GM12878 (cell line): ENCODE data around the gene EAF1. TPM values are rescaled to one million over a fixed set of nuclear protein-coding genes. Genes with fewer than 3 reads are reported as not detected.

ENCODE experiments used
- ATAC-seq: fragments of 200-7000 bp; cut with Tn5 transposase; 3 replicates; pipeline ENCODE4 v1.9.1; 2020; ENCODE audit warnings: mild to moderate bottlenecking, moderate library complexity
- BruUV-seq: library from RNA; stranded (reverse); fragments of 400-500 nt; replicated peaks from 2 replicates; lab custom pipeline; 2021; lab: Mats Ljungman, UMichigan
- CTCF ChIA-PET: fragments of 300-600 bp; sonication (Branson Sonifier 250); formaldehyde crosslinking; extraction: SDS; loops from one replicate; lab custom pipeline; 2021; ENCODE audit warnings: inconsistent platforms; lab: Yijun Ruan, JAX
- POLR2A ChIA-PET: fragments of 350-600 bp; formaldehyde crosslinking; extraction: SDS; loops from one replicate; lab custom pipeline; 2021; ENCODE audit warnings: inconsistent platforms; lab: Charles Lee
- RAD21 ChIA-PET: fragments of 300-600 bp; sonication (Branson Sonifier 250); formaldehyde crosslinking; loops from one replicate; lab custom pipeline; 2023; ENCODE audit warnings: antibody characterized with exemption; ENCODE audit not compliant: unreplicated experiment; lab: Charles Lee
- SMC1A ChIA-PET: fragments of 300-600 bp; sonication (Branson Sonifier 250); formaldehyde crosslinking; loops from one replicate; lab custom pipeline; 2023; ENCODE audit not compliant: unreplicated experiment, uncharacterized antibody; lab: Charles Lee
- DNase-seq: peaks from one replicate; pipeline ENCODE4 v3.0.0-alpha.2; 2011; ENCODE audit warnings: low read depth, low spot score
- FAIRE-seq: peaks from 3 replicates; lab custom pipeline; 2011; peaks lifted over from hg19 to GRCh38; lab: Jason Lieb, UNC
- H2AFZ ChIP-seq: 2 replicates; pipeline ENCODE4 v1.6.0; 2011; ENCODE audit warnings: low read depth, low read length, control low read depth; ENCODE audit not compliant: control insufficient read depth
- H3K27ac ChIP-seq: 2 replicates; pipeline ENCODE4 v1.5.1; 2011; ENCODE audit warnings: control low read depth; ENCODE audit not compliant: control insufficient read depth, insufficient read depth
- H3K27me3 ChIP-seq, 2 experiments: replicated peaks in 1 of 2; 2 replicates each; pipeline versions ENCODE4 v1.6.0 to v1.6.1; 2011; ENCODE audit warnings: low read length in 1 of 2; ENCODE audit not compliant: control insufficient read depth in 2 of 2, insufficient read depth in 2 of 2
- H3K36me3 ChIP-seq, 2 experiments: 2 replicates each; pipeline ENCODE4 v1.5.1; 2011; ENCODE audit warnings: low read length in 1 of 2; ENCODE audit not compliant: control insufficient read depth in 2 of 2, insufficient read depth in 2 of 2
- H3K4me1 ChIP-seq: 2 replicates; pipeline ENCODE4 v1.6.1; 2011; ENCODE audit warnings: mild to moderate bottlenecking, low read length, moderate library complexity, mixed read lengths; ENCODE audit not compliant: control insufficient read depth, insufficient read depth
- H3K4me2 ChIP-seq: 2 replicates; pipeline ENCODE4 v1.6.0; 2011; ENCODE audit warnings: control low read depth; ENCODE audit not compliant: control insufficient read depth, insufficient read depth
- H3K4me3 ChIP-seq: fragments of 200-600 bp; sonication (generic); 2 replicates; pipeline ENCODE4 v1.5.1; 2016
- H3K79me2 ChIP-seq: 2 replicates; pipeline ENCODE4 v1.6.0; 2011; ENCODE audit warnings: low read length; ENCODE audit not compliant: control insufficient read depth, insufficient read depth
- H3K9ac ChIP-seq: 2 replicates; pipeline ENCODE4 v1.8.0; 2011; ENCODE audit warnings: low read length, control low read depth, mixed read lengths; ENCODE audit not compliant: control insufficient read depth, insufficient read depth
- H3K9me3 ChIP-seq: replicated peaks from 3 replicates; pipeline ENCODE4 v1.5.1; 2011; ENCODE audit warnings: mild to moderate bottlenecking, low read length; ENCODE audit not compliant: control insufficient read depth, insufficient read depth
- H4K20me1 ChIP-seq: 2 replicates; pipeline ENCODE4 v1.6.0; 2011; ENCODE audit not compliant: control insufficient read depth, insufficient read depth
- ASH2L ChIP-seq: fragments of 300-600, 200-600 bp; sonication (generic); IDR thresholded peaks from 2 replicates; pipeline ENCODE4 v1.6.1; 2017; ENCODE audit warnings: low read depth, mild to moderate bottlenecking, borderline replicate concordance
- BMI1 ChIP-seq: fragments of 450-650 bp; IDR thresholded peaks from 2 replicates; pipeline ENCODE4 v1.6.1; 2016; ENCODE audit warnings: mild to moderate bottlenecking, moderate library complexity, borderline replicate concordance
- CBFB ChIP-seq: IDR thresholded peaks from 2 replicates; pipeline ENCODE4 v1.6.1; 2016; ENCODE audit warnings: antibody characterized with exemption, low read depth
- CBX3 ChIP-seq: fragments of 200-600 bp; sonication (generic); IDR thresholded peaks from 2 replicates; pipeline ENCODE4 v1.6.1; 2016; ENCODE audit warnings: low read depth, borderline replicate concordance
- CBX5 ChIP-seq: sonication (generic); IDR thresholded peaks from 2 replicates; pipeline ENCODE4 v1.6.1; 2016; ENCODE audit warnings: low read depth, moderate library complexity, mild to moderate bottlenecking, inconsistent platforms
- CREB1 ChIP-seq: IDR thresholded peaks from 2 replicates; pipeline ENCODE4 v1.6.1; 2012; ENCODE audit warnings: low read depth, mild to moderate bottlenecking, inconsistent platforms
- FOXK2 ChIP-seq: fragments of 450-650 bp; IDR thresholded peaks from 2 replicates; pipeline ENCODE4 v1.6.1; 2017; ENCODE audit warnings: mild to moderate bottlenecking, moderate library complexity
- IKZF1 ChIP-seq: fragments of 450-650 bp; conservative IDR thresholded peaks from 2 replicates; pipeline ENCODE4 v1.6.1; 2017; ENCODE audit warnings: antibody characterized with exemption, mild to moderate bottlenecking
- NFXL1 ChIP-seq: fragments of 450-650 bp; IDR thresholded peaks from 2 replicates; pipeline ENCODE4 v1.6.1; 2017; ENCODE audit warnings: antibody characterized with exemption, mild to moderate bottlenecking, borderline replicate concordance
- PAX5 ChIP-seq: IDR thresholded peaks from 2 replicates; pipeline ENCODE4 v1.6.1; 2011; ENCODE audit warnings: low read depth, low read length, borderline replicate concordance
- POLR2A ChIP-seq: IDR thresholded peaks from 2 replicates; pipeline ENCODE4 v1.6.1; 2011; ENCODE audit warnings: low read depth, mild to moderate bottlenecking, low read length
- RUNX3 ChIP-seq: IDR thresholded peaks from 2 replicates; pipeline ENCODE4 v1.6.1; 2012; ENCODE audit warnings: low read length, inconsistent platforms
- SMAD5 ChIP-seq: IDR thresholded peaks from 2 replicates; pipeline ENCODE4 v1.6.1; 2016; ENCODE audit warnings: antibody characterized with exemption, low read depth
- SMC3 ChIP-seq: IDR thresholded peaks from 2 replicates; pipeline ENCODE4 v1.6.1; 2011; ENCODE audit warnings: low read length, improper control_type of control experiment, borderline replicate concordance
- SREBF1 ChIP-seq: IDR thresholded peaks from 2 replicates; pipeline ENCODE4 v1.6.1; 2012; ENCODE audit warnings: mild to moderate bottlenecking, low read length
- WRNIP1 ChIP-seq: IDR thresholded peaks from 2 replicates; pipeline ENCODE4 v1.6.1; 2011; ENCODE audit warnings: low read depth, low read length, improper control_type of control experiment, borderline replicate concordance
- ZNF24 ChIP-seq: fragments of 450-650 bp; IDR thresholded peaks from 2 replicates; pipeline ENCODE4 v1.6.1; 2017; ENCODE audit warnings: antibody characterized with exemption, mild to moderate bottlenecking
- WGBS: methylation state at CpG from one replicate; pipeline ENCODE4 v1.1.6; 2016; ENCODE audit warnings: low lambda C conversion rate; ENCODE audit not compliant: insufficient replicate concordance, insufficient coverage; ENCODE audit errors: missing lambda C conversion rate; 5-methylcytosine and 5-hydroxymethylcytosine counted together
- in situ Hi-C: fragments of 300-500 bp; cut with MboI; formaldehyde crosslinking; loops from 9 replicates; pipeline ENCODE4 v1.14.3; 2018; ENCODE audit warnings: mixed read lengths
- intact Hi-C: fragments of 100-400 bp; cut with micrococcal nuclease; formaldehyde crosslinking; loops from one replicate; pipeline ENCODE4 v1.14.2; 2022; ENCODE audit not compliant: unreplicated experiment
- polyA plus RNA-seq, 11 experiments: library from polyadenylated mRNA; depleted of rRNA in 4 of 11; unstranded in 6 of 11; stranded (reverse) in 5 of 11; fragments of >200 nt; fragmentation: Nextera tagmentation in 4 of 11; fragmentation: Illumina TruSeq in 1 of 11; extraction: Ambion mirVana in 4 of 11; extraction: Trizol in 1 of 11; gene quantifications; 1 replicate in 1 of 11; 2 replicates in 10 of 11; pipeline versions ENCODE4 v1.2.1 to v1.2.3, GENCODE V29; 2011 to 2016; ENCODE audit warnings: inconsistent platforms in 2 of 11, missing spikeins in 2 of 11, low read depth in 1 of 11
- total RNA-seq, 4 experiments: library from RNA; depleted of rRNA in 3 of 4; stranded (reverse); fragments of >200 nt in 3 of 4; fragmentation: Illumina TruSeq in 1 of 4; extraction: Trizol in 1 of 4; gene quantifications; 2 replicates each; pipeline versions ENCODE4 v1.2.1 to v1.2.3, GENCODE V29; 2013 to 2021
- TF ChIP-seq, protein P1 (sequence below): fragments of 450-650 bp; IDR thresholded peaks from 2 replicates; pipeline ENCODE4 v1.6.1; 2017; ENCODE audit warnings: mild to moderate bottlenecking, moderate library complexity

EAF1 gene
- total and polyA plus RNA-seq, 10 of the 15 experiments (the other 5 are each of a cell fraction or from before 2014, with no cell fraction given), result 6.8 to 21.6 (median 15.6) TPM

DNA sequence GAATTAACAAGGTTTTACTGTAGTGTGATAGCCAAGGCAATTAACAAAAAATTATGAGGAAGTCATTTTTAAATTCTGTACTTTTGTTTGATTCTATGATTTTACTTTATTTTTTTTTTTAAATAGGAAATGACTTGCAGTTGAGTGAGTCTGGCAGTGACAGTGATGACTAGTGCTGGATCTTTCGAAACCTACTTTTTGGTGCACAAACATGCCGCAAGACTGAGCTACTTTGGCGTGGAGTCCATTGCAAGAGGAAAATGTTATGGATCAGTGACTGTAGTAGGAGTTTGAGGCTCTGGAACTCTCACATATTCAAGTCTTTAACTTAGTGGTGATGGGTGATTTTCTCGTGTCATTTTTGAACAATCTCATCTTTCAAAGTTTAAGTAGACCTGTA lies 11.6 kb downstream of the EAF1 start:
- no peaks in the 10 kb centered on the region; the same call in 1 of the 2 replicates for H4K20me1 ChIP-seq
- no peak overlapping the region for H3K4me3 ChIP-seq
- H3K27me3 ChIP-seq, result no peaks in the 10 kb centered on the region
- H3K4me2 ChIP-seq, result no peak overlapping the region
- FAIRE-seq, result no peak
- H3K9ac ChIP-seq, result no peak overlapping the region
- BruUV-seq, result no TSS peak
- no peak overlapping the region for H3K27ac ChIP-seq
- intact Hi-C loops, result no loop called here
- WGBS, result 98% methylated on average over 4 of the region's 4 CpGs
- H3K36me3 ChIP-seq, result peaks cover 13 to 43% of the 10 kb centered on the region in 2 experiments
- no peak overlapping the region for H2AFZ ChIP-seq
- ChIA-PET RAD21 (no interaction called here), SMC1A (interaction anchor here (2.0 kb wide), 1 partner anchor 8 kb away, joined by 8 read pairs; no protein-coding TSS in a partner anchor), CTCF (interaction anchor here (0.6 kb wide), 1 partner anchor 40 kb away, joined by 3 read pairs; no protein-coding TSS in a partner anchor), POLR2A (no interaction called here)
- in situ Hi-C loops, result no loop called here
- no peaks in the 10 kb centered on the region for H3K4me1 ChIP-seq
- ATAC-seq, result no peak
- H3K9me3 ChIP-seq, result no peaks in the 10 kb centered on the region
- no peaks in the 10 kb centered on the region for H3K79me2 ChIP-seq
- no peak for TF ChIP-seq SMAD5
- no peak for TF ChIP-seq CREB1
- no peak for TF ChIP-seq CBX5
- no peak for TF ChIP-seq CBFB
- TF ChIP-seq POLR2A, result no peak
- TF ChIP-seq IKZF1, result no peak
- DNase-seq, result no peak

DNA sequence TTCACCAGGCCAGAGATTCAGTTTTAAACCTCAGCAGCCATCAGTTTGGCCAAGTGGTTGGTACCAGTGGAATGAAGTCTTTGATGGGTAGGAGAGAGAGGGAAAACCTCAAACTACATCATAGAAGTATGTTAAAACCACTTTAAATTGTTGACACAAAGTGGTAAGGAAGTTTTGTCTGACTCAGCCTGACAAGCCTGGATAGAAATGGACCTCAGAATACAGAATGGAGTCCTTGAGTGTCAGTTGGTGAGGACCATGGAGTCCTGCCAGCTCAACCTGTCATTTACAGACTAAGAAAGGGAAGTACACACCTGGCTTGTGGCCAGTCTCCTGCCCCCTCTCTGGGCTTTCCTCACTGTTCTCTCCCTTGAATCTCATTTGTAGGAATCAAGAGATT lies 12.1 kb downstream of the EAF1 start:
- H3K36me3 ChIP-seq, result peaks cover 10 to 40% of the 10 kb centered on the region in 2 experiments
- FAIRE-seq, result no peak
- POLR2A ChIA-PET, result no interaction called here
- TF ChIP-seq PAX5 (no peak), CBFB (no peak), ZNF24 (no peak), WRNIP1 (no peak), ASH2L (no peak), RUNX3 (no peak), FOXK2 (no peak), NFXL1 (no peak), CBX3 (no peak), BMI1 (no peak), SREBF1 (no peak), SMC3 (no peak)
- TF ChIP-seq, protein P1, sequence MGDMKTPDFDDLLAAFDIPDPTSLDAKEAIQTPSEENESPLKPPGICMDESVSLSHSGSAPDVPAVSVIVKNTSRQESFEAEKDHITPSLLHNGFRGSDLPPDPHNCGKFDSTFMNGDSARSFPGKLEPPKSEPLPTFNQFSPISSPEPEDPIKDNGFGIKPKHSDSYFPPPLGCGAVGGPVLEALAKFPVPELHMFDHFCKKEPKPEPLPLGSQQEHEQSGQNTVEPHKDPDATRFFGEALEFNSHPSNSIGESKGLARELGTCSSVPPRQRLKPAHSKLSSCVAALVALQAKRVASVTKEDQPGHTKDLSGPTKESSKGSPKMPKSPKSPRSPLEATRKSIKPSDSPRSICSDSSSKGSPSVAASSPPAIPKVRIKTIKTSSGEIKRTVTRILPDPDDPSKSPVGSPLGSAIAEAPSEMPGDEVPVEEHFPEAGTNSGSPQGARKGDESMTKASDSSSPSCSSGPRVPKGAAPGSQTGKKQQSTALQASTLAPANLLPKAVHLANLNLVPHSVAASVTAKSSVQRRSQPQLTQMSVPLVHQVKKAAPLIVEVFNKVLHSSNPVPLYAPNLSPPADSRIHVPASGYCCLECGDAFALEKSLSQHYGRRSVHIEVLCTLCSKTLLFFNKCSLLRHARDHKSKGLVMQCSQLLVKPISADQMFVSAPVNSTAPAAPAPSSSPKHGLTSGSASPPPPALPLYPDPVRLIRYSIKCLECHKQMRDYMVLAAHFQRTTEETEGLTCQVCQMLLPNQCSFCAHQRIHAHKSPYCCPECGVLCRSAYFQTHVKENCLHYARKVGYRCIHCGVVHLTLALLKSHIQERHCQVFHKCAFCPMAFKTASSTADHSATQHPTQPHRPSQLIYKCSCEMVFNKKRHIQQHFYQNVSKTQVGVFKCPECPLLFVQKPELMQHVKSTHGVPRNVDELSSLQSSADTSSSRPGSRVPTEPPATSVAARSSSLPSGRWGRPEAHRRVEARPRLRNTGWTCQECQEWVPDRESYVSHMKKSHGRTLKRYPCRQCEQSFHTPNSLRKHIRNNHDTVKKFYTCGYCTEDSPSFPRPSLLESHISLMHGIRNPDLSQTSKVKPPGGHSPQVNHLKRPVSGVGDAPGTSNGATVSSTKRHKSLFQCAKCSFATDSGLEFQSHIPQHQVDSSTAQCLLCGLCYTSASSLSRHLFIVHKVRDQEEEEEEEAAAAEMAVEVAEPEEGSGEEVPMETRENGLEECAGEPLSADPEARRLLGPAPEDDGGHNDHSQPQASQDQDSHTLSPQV, result no peak

More for the DNA sequence above, 12.1 kb downstream of the EAF1 start:
- no TSS peak for BruUV-seq
- Histone ChIP-seq H3K79me2 (no peaks in the 10 kb centered on the region), H3K9me3 (no peaks in the 10 kb centered on the region), H4K20me1 (no peaks in the 10 kb centered on the region; the same call in 1 of the 2 replicates), H3K4me3 (no peak overlapping the region), H3K27me3 (no peaks in the 10 kb centered on the region), H3K4me1 (no peaks in the 10 kb centered on the region), H3K9ac (no peak overlapping the region), H2AFZ (no peak overlapping the region), H3K4me2 (no peak overlapping the region), H3K27ac (no peak overlapping the region)
- peak; percentile 30; the same call in 2 of the 3 replicates for ATAC-seq
- intact Hi-C loops, result no loop called here
- in situ Hi-C loops, result no loop called here
- DNase-seq, result no peak
- RAD21 ChIA-PET, result no interaction called here
- SMC1A ChIA-PET, result interaction anchor here (2.0 kb wide), 1 partner anchor 9 kb away, joined by 8 read pairs; no protein-coding TSS in a partner anchor
- CTCF ChIA-PET, result interaction anchor here (0.6 kb wide), 1 partner anchor 41 kb away, joined by 3 read pairs; no protein-coding TSS in a partner anchor
